Measurements from ENCODE around the gene AKAP6.
"Not testable (repeated sequence)": the region's sequence is repeated elsewhere in the genome, so short reads cannot be mapped to it uniquely, and the experiment has no call there.

The AKAP6 gene

GRCh38 chr14:32786886-32787285 lies 457.8 kb downstream of the AKAP6 start:
- no peaks in the 10 kb centered on the region for H3K9me3 ChIP-seq (ENCODE audit: control insufficient read depth, low read length)
- H3K4me3 ChIP-seq (ENCODE audit: low read depth, low read length): no peak overlapping the region
- H2AFZ ChIP-seq: no peak overlapping the region
- no peaks in the 10 kb centered on the region for H3K4me1 ChIP-seq
- no peaks in the 10 kb centered on the region for H3K79me2 ChIP-seq
- TF ChIP-seq CTCF (IDR thresholded peaks at IDR 0.05): no peak
- no peaks in the 10 kb centered on the region for H3K27me3 ChIP-seq (ENCODE audit: control insufficient read depth, insufficient read depth, low read length)
- H3K27ac ChIP-seq: no peak overlapping the region
- no peak overlapping the region for H3K4me2 ChIP-seq (ENCODE audit: low read length)
- H3K36me3 ChIP-seq (ENCODE audit: control insufficient read depth, insufficient read depth, low read length): no peaks in the 10 kb centered on the region
- H3K9ac ChIP-seq: no peak overlapping the region

GRCh38 chr14:32793033-32793432 lies 463.9 kb downstream of the AKAP6 start:
- H3K4me3 ChIP-seq (ENCODE audit: low read depth, low read length); H3K4me1 ChIP-seq; H2AFZ ChIP-seq; H3K36me3 ChIP-seq (ENCODE audit: control insufficient read depth, insufficient read depth, low read length); H3K79me2 ChIP-seq; H3K27ac ChIP-seq; H3K4me2 ChIP-seq (ENCODE audit: low read length); H3K9me3 ChIP-seq (ENCODE audit: control insufficient read depth, low read length); H3K9ac ChIP-seq; H3K27me3 ChIP-seq (ENCODE audit: control insufficient read depth, insufficient read depth, low read length): not testable (repeated sequence)

GRCh38 chr14:32800320-32800719 lies 471.2 kb downstream of the AKAP6 start:
- H3K36me3 ChIP-seq (ENCODE audit: control insufficient read depth, insufficient read depth, low read length): no peaks in the 10 kb centered on the region
- no peaks in the 10 kb centered on the region for H3K27me3 ChIP-seq (ENCODE audit: control insufficient read depth, insufficient read depth, low read length)
- H3K9ac ChIP-seq: no peak overlapping the region
- H2AFZ ChIP-seq: no peak overlapping the region
- no peaks in the 10 kb centered on the region for H3K4me1 ChIP-seq
- H3K79me2 ChIP-seq: no peaks in the 10 kb centered on the region
- no peak for TF ChIP-seq CTCF (IDR thresholded peaks at IDR 0.05)
- no peaks in the 10 kb centered on the region for H3K9me3 ChIP-seq (ENCODE audit: control insufficient read depth, low read length)
- no peak overlapping the region for H3K4me3 ChIP-seq (ENCODE audit: low read depth, low read length)
- no peak overlapping the region for H3K27ac ChIP-seq
- H3K4me2 ChIP-seq (ENCODE audit: low read length): no peak overlapping the region

GRCh38 chr14:32802295-32802694 lies 473.2 kb downstream of the AKAP6 start:
- Histone ChIP-seq H2AFZ (no peak overlapping the region), H3K9me3 (ENCODE audit: control insufficient read depth, low read length) (no peaks in the 10 kb centered on the region), H3K27me3 (ENCODE audit: control insufficient read depth, insufficient read depth, low read length) (no peaks in the 10 kb centered on the region), H3K36me3 (ENCODE audit: control insufficient read depth, insufficient read depth, low read length) (no peaks in the 10 kb centered on the region), H3K4me1 (no peaks in the 10 kb centered on the region), H3K9ac (no peak overlapping the region), H3K79me2 (no peaks in the 10 kb centered on the region), H3K4me3 (ENCODE audit: low read depth, low read length) (no peak overlapping the region), H3K27ac (no peak overlapping the region), H3K4me2 (ENCODE audit: low read length) (no peak overlapping the region)
- TF ChIP-seq CTCF (IDR thresholded peaks at IDR 0.05): no peak

- Histone ChIP-seq H3K4me3 (ENCODE audit: low read depth, low read length) (no peak overlapping the region), H3K9ac (no peak overlapping the region), H3K79me2 (no peaks in the 10 kb centered on the region), H3K9me3 (ENCODE audit: control insufficient read depth, low read length) (no peaks in the 10 kb centered on the region), H3K27me3 (ENCODE audit: control insufficient read depth, insufficient read depth, low read length) (no peaks in the 10 kb centered on the region), H3K4me2 (ENCODE audit: low read length) (no peak overlapping the region), H3K4me1 (no peaks in the 10 kb centered on the region), H2AFZ (no peak overlapping the region), H3K27ac (no peak overlapping the region), H3K36me3 (ENCODE audit: control insufficient read depth, insufficient read depth, low read length) (no peaks in the 10 kb centered on the region)
- TF ChIP-seq CTCF (IDR thresholded peaks at IDR 0.05): no peak
These were observed 476.9 kb downstream of the AKAP6 start for GRCh38 chr14:32805979-32806378.

All from parathyroid adenoma (tissue), 2 donors.